ENCODE measurements around the gene WASHC2A.
A peak's percentile ranks its signal among the peaks of the same experiment; 100 is the strongest.
"Not testable (repeated sequence)": the region's sequence is repeated elsewhere in the genome, so short reads cannot be mapped to it uniquely, and the experiment has no call there.

The WASHC2A gene

GRCh38 chr10:50092928-50093327 lies 25.2 kb downstream of the WASHC2A start:
- in situ Hi-C loops (cut with HindIII; ENCODE audit: low sequenced_read_pairs); DNase-seq (ENCODE audit: low read depth, low spot score); H3K4me3 ChIP-seq (ENCODE audit: low read depth, low read length): not testable (repeated sequence)

DNA sequence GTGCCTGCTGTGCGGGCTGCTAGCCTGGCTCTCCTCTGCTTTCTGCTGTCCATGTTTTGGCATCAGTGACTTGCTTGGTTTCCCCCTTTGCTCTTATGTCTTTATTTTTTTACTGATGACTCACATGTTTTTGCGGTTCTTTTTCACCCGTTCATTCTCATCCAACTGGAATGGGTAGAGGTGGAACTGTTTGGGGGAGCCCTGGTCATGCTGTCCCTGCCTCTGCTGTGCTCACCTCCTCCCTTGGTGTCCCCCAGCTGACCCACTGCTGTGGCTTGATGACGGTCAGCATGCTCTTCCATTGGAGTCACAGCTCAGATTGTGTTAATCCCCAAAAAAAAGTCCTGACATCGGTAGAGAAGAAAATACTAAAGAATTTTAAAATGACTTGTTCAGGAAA lies 26.9 kb downstream of the WASHC2A start:
- DNase-seq (ENCODE audit: low read depth, low spot score): peak; percentile 3
- H3K4me3 ChIP-seq (ENCODE audit: low read depth, low read length); in situ Hi-C loops (cut with HindIII; ENCODE audit: low sequenced_read_pairs): not testable (repeated sequence)

DNA sequence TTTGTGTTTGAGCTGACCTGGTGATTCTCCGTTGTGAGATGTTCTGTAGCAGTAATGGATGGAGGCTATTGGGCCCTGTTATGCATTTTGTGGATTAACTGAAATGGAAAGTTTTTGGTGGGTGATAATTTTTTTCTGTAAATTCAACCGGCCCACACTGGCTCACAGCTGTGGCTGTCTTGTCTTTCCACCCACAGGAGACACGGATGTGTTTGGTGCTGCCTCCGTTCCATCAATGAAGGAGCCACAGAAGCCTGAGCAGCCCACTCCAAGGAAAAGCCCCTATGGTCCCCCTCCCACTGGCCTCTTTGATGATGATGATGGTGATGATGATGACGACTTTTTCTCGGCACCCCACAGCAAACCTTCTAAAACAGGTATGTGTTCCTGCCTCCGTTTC lies 27.6 kb downstream of the WASHC2A start:
- DNase-seq (ENCODE audit: low read depth, low spot score); in situ Hi-C loops (cut with HindIII; ENCODE audit: low sequenced_read_pairs); H3K4me3 ChIP-seq (ENCODE audit: low read depth, low read length): not testable (repeated sequence)

- in situ Hi-C loops (cut with HindIII; ENCODE audit: low sequenced_read_pairs); H3K4me3 ChIP-seq (ENCODE audit: low read depth, low read length); DNase-seq (ENCODE audit: low read depth, low spot score): not testable (repeated sequence)
Observed at GRCh38 chr10:50096722-50097121, 29.0 kb downstream of the WASHC2A start.

DNA sequence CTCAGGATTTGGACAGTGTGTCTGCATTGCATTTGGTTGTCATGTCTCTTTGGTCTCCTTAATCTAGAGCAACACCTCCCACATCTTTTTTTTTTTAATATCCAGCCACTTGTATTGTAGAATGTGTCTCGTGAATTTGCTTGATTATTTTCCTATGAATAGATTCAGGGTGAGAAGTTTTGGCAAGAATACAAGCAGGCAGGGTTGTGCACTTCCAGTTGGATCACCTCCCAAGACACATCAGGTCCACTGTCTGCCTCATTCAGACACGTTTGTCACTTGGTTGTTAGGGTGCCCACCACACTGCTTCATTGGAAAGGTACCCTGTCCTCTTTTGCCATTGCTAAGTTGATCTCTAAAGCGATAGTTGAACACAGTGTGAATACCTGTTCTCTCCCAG lies 30.9 kb downstream of the WASHC2A start:
- in situ Hi-C loops (cut with HindIII; ENCODE audit: low sequenced_read_pairs); H3K4me3 ChIP-seq (ENCODE audit: low read depth, low read length); DNase-seq (ENCODE audit: low read depth, low spot score): not testable (repeated sequence)

DNA sequence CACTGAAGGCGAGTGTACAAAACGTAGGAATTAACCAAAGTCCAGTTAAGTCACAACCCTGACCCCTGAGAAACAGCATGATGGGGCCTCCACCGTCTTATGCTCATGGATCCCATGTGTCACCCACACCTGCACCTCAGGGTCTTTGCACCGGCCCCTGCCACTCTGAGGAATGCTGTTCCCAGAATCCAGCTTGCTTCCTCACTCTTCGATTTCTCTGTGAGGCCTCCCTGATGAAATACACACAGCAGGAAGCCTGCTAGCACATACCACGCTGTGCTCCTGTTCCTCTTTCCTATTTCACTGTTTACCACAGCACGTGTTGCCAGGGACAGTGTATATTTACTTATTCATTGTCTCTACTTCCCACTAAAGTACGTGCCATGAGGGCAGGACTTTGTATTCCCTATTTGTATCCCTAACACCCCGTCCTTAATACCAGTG lies 33.4 kb downstream of the WASHC2A start:
- H3K4me3 ChIP-seq (ENCODE audit: low read depth, low read length); in situ Hi-C loops (cut with HindIII; ENCODE audit: low sequenced_read_pairs): not testable (repeated sequence)
- peak; percentile 6 for DNase-seq (ENCODE audit: low read depth, low spot score)

DNA sequence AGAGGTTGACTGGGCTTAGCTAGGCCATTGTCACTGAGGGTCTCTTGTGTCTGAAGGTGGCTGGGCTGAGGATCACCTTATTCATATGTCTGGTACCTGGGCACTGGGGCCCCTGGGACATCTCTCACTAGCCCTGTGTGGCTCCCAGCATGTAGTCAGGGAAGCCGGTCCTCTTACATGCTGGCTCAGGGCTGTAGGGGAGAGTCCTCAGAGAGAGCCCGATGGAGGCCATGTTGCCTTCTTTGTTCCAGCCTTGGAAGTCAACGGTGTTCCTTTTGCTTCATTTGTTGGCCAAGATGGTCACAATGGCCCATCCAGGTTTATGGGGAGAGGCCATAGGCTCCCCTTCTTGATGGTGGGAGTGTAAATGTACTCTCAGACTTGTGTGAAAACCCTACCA lies 34.0 kb downstream of the WASHC2A start:
- H3K4me3 ChIP-seq (ENCODE audit: low read depth, low read length); DNase-seq (ENCODE audit: low read depth, low spot score); in situ Hi-C loops (cut with HindIII; ENCODE audit: low sequenced_read_pairs): not testable (repeated sequence)

DNA sequence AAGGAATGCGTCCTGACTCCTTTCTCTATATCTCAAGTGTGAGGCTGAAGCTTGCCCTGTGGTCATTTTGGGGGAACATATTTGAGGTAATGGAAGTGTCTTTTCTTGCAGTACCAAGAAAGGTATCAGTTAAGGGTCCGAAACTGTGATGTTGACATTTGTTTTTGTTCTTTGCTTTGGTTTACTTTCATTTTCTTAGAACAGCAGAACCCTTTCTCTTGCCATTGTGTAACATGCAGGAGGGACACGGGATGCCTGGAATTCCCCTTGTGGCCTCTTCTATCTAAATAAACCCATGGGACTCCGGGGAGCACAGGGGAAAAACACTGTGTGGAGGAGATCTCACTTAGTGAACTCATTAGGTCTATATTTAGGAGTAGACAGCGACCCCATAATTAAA lies 34.5 kb downstream of the WASHC2A start:
- DNase-seq (ENCODE audit: low read depth, low spot score): peak; percentile 5
- H3K4me3 ChIP-seq (ENCODE audit: low read depth, low read length); in situ Hi-C loops (cut with HindIII; ENCODE audit: low sequenced_read_pairs): not testable (repeated sequence)

DNA sequence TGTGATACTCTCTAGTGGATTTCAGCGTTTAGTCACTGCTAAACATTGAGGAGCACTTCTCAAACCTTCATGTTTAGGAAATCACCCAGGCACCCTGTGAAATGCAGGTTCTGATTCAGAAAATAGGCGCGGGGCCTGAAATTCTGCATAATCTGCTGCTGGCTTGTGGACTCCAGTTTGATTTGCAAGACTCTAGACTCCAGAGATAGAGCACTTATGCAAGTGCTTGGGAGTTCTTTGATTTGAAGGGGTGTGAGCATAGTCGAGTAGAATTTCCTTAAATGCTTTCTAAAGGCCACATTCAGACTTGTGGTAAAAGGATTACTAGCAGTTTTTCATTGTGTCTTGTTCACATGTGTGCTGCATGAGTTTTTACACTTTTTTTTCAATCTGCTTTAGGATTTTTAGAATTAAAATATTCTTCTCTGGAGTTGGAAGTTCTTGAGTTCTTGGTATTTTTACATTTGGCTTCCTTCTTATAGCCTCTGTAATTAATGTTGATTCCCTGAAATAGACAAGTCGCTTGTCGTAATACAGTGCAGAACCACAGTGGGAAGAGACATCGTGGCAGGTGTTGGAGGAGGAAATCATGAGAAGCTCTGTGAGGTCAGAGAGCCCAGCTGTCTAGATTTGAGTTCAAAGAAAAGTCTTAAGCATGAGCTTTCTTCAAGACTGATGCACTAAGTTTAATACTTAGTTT lies 41.4 kb downstream of the WASHC2A start:
- H3K4me3 ChIP-seq (ENCODE audit: low read depth, low read length); DNase-seq (ENCODE audit: low read depth, low spot score); in situ Hi-C loops (cut with HindIII; ENCODE audit: low sequenced_read_pairs): not testable (repeated sequence)

- in situ Hi-C loops (cut with HindIII; ENCODE audit: low sequenced_read_pairs); DNase-seq (ENCODE audit: low read depth, low spot score); H3K4me3 ChIP-seq (ENCODE audit: low read depth, low read length): not testable (repeated sequence)
Observed at GRCh38 chr10:50112419-50113112, 44.8 kb downstream of the WASHC2A start.

DNA sequence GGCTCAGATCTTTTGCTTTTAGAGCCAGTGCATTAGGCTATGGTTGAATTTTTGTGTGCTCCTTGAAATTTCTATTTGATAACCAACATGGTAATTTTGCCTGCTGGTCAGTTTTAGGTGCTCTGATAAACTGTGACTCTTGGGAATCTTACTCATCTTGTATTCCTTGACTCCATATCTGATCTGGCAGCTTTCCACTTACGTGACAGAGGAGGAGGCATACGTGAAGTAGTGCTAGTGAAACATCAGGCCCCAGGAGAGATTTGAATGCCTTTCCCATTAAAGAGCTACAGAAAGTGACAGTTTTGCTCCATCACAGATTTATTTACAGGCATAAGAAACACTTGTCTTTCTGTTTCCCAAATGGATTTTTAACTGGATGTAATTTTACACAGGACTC lies 59.0 kb downstream of the WASHC2A start:
- in situ Hi-C loops (cut with HindIII; ENCODE audit: low sequenced_read_pairs); H3K4me3 ChIP-seq (ENCODE audit: low read depth, low read length); DNase-seq (ENCODE audit: low read depth, low spot score): not testable (repeated sequence)

GRCh38 chr10:50127770-50128292 lies 60.1 kb downstream of the WASHC2A start:
- H3K4me3 ChIP-seq (ENCODE audit: low read depth, low read length); in situ Hi-C loops (cut with HindIII; ENCODE audit: low sequenced_read_pairs); DNase-seq (ENCODE audit: low read depth, low spot score): not testable (repeated sequence)

DNA sequence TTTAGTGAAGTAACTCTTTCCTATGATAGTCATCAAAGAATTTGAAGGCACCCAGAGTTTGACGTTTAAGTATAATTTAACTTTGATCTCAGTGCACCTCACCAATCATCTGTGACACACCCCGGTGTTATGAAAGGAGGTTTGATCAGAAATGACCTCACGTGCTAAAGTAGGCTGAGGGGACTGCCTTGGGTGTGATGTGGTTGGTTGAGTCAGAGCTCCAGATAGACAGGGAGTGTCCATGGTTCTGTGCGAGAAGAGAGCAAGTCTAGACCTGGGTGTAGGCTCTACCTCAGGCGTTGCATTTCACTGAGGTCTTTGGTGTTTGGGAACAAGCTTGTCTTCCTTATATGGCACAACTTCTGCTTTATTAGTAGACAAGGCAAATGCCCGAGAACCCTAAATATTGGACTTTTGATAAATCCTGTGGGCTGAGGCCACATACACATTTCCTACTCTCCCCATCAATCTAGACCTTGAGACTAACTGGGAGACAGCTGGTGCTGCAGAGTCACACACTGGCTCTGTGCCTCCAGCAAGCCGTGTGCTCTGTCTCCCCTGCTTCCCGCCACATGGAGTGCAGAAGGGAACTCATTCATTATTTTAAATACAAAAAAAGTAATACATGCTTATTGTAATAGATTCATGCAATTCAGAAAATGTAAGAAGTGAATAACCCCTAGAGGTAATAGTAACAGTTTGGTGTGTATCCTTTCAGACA lies 63.7 kb downstream of the WASHC2A start:
- DNase-seq (ENCODE audit: low read depth, low spot score); H3K4me3 ChIP-seq (ENCODE audit: low read depth, low read length); in situ Hi-C loops (cut with HindIII; ENCODE audit: low sequenced_read_pairs): not testable (repeated sequence)

- in situ Hi-C loops (cut with HindIII; ENCODE audit: low sequenced_read_pairs); H3K4me3 ChIP-seq (ENCODE audit: low read depth, low read length); DNase-seq (ENCODE audit: low read depth, low spot score): not testable (repeated sequence)
Observed at GRCh38 chr10:50132322-50132721, 64.6 kb downstream of the WASHC2A start.

- in situ Hi-C loops (cut with HindIII; ENCODE audit: low sequenced_read_pairs): not testable (repeated sequence)
Observed at GRCh38 chr10:50132841-50133240, 65.1 kb downstream of the WASHC2A start.

DNA sequence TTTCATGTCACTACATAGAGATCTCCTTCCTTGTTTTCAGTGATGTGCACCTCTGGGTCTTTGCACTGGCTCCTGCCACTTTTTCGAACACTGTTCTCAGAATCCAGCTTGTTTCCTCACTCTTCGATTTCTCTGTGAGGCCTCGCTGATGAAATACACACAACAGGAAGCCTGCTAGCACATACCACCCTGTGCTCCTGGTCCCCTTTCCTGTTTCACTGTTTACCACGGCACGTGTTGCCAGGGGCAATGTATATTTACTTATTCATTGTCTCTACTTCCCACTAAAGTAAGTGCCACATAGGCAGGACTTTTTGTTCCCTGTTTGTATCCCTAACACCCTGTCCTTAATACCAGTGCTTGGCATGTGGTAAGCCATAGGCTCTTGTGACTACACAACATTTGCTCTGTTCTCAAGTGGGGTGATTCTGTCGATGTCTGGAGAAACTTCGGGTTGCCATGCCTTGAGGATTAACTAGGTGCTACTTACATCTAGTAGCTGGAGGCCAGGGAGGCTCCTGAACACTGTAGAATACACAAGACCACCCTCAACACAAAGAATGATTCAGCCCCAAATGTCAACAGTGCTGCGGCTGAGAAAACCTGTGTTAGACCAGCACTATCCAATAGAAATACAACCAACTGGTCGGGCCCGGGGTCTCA lies 75.9 kb downstream of the WASHC2A start:
- H3K4me3 ChIP-seq (ENCODE audit: low read depth, low read length); DNase-seq (ENCODE audit: low read depth, low spot score); in situ Hi-C loops (cut with HindIII; ENCODE audit: low sequenced_read_pairs): not testable (repeated sequence)

More at GRCh38 chr10:50132841-50133240, 65.1 kb downstream of the WASHC2A start:
- H3K4me3 ChIP-seq (ENCODE audit: low read depth, low read length); DNase-seq (ENCODE audit: low read depth, low spot score): not testable (repeated sequence)

DNA sequence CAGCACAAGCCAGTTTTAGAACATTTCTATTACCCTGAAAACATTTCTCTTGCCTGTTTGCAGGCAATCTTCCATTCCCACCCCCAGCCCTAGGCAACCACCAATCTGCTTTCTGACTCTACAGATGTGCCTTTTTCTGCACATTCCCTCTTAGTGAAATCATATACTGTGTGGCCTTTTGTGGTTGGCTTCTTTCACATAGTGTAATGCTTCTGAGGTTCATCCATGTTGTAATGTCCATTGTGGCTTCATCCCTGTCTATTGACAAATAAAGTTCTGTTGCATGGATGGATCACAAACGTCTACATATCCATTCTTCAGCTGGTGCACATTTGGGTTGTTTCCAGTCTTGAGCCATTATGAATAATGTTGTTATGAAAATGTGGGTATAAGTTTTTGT lies 77.8 kb downstream of the WASHC2A start:
- in situ Hi-C loops (cut with HindIII; ENCODE audit: low sequenced_read_pairs); H3K4me3 ChIP-seq (ENCODE audit: low read depth, low read length): not testable (repeated sequence)
- DNase-seq (ENCODE audit: low read depth, low spot score): peak; percentile 7

Data from astrocyte of the spinal cord (primary cell).